ENCODE data around the gene HTR4.

- no peak for TF ChIP-seq CTCF (conservative IDR thresholded peaks at IDR 0.05 in 1 of 2, IDR thresholded peaks at IDR 0.05 in 1 of 2; ENCODE audit: low read depth in 1 of 2, low read length in 2 of 2)
- no peak for TF ChIP-seq EZH2 (IDR thresholded peaks at IDR 0.05; ENCODE audit: low read length, missing control alignments)
Measured at GRCh38 chr5:148539851-148540250, 114.5 kb downstream of the HTR4 start.
